HG02884 (cell line): Measurements from ENCODE around the gene KTN1.

Experiments used
- ATAC-seq: cut with Tn5 transposase; IDR thresholded peaks from one replicate; pipeline ENCODE4 v1.9.1; 2021; ENCODE audit warnings: mild to moderate bottlenecking, moderate library complexity; ENCODE audit not compliant: unreplicated experiment

The KTN1 gene

GRCh38 chr14:55579724-55580469 is at the start of gene KTN1:
TSS of gene KTN1 (plus strand) at chr14:55580207. CDS start at chr14:55612049, 31,842 bp downstream.
- peak; percentile 75 for ATAC-seq

- no peak for ATAC-seq
Measured at GRCh38 chr14:55530464-55530863, 49.5 kb upstream of the KTN1 start.

GRCh38 chr14:55532645-55533344 is 47.2 kb upstream of the KTN1 start:
- no peak for ATAC-seq

- no peak for ATAC-seq
Measured at GRCh38 chr14:55533960-55534359, 46.0 kb upstream of the KTN1 start.

- ATAC-seq = no peak
Measured at GRCh38 chr14:55535516-55536203, 44.3 kb upstream of the KTN1 start.

GRCh38 chr14:55536204-55536708 is 43.8 kb upstream of the KTN1 start:
- no peak for ATAC-seq

GRCh38 chr14:55537782-55538181 is 42.2 kb upstream of the KTN1 start:
- no peak for ATAC-seq

GRCh38 chr14:55539975-55540374 is 40.0 kb upstream of the KTN1 start:
- no peak for ATAC-seq

GRCh38 chr14:55540847-55541773 is 38.9 kb upstream of the KTN1 start:
- ATAC-seq = no peak

GRCh38 chr14:55545779-55546178 is 34.2 kb upstream of the KTN1 start:
- ATAC-seq = no peak

- peak; percentile 55 for ATAC-seq
Measured at GRCh38 chr14:55546212-55546874, 33.7 kb upstream of the KTN1 start.

- no peak for ATAC-seq
Measured at GRCh38 chr14:55547650-55548315, 32.2 kb upstream of the KTN1 start.

GRCh38 chr14:55553791-55554190 is 26.2 kb upstream of the KTN1 start:
- no peak for ATAC-seq

GRCh38 chr14:55556929-55557623 is 22.9 kb upstream of the KTN1 start:
- ATAC-seq = no peak

- ATAC-seq = no peak
Measured at GRCh38 chr14:55562135-55562534, 17.9 kb upstream of the KTN1 start.

- no peak for ATAC-seq
Measured at GRCh38 chr14:55568618-55569017, 11.4 kb upstream of the KTN1 start.

GRCh38 chr14:55571125-55571889 is 8.7 kb upstream of the KTN1 start:
- ATAC-seq = peak; percentile 83

- ATAC-seq = no peak
Measured at GRCh38 chr14:55572578-55572977, 7.4 kb upstream of the KTN1 start.
